PC-9 (cell line): ENCODE results near the gene UNC5B. TPM values are rescaled to one million over a fixed set of nuclear protein-coding genes. Genes with fewer than 3 reads are reported as not detected.

Experiments
- BruUV-seq: library from RNA; stranded (reverse); fragments of 400-500 nt; replicated peaks from 2 replicates; lab custom pipeline; 2021; lab: Mats Ljungman, UMichigan
- CTCF ChIA-PET: fragments of 300-600 bp; sonication (Branson Sonifier 250); formaldehyde crosslinking; loops from one replicate; lab custom pipeline; 2022; ENCODE audit warnings: antibody characterized with exemption; lab: Charles Lee
- POLR2A ChIA-PET: fragments of 300-600 bp; sonication (Branson Sonifier 250); formaldehyde crosslinking; loops from one replicate; lab custom pipeline; 2022; ENCODE audit warnings: antibody characterized with exemption; ENCODE audit not compliant: unreplicated experiment; lab: Charles Lee
- DNase-seq, 2 experiments: peaks; one replicate each; pipeline versions ENCODE4 v3.0.0 to v3.0.0-alpha.2; 2015 to 2022; ENCODE audit warnings: mixed read lengths in 1 of 2
- H2AFZ ChIP-seq: fragments of 200-600 bp; sonication (generic); 2 replicates; pipeline ENCODE4 v1.8.1; 2017; ENCODE audit warnings: antibody characterized with exemption
- H3F3A ChIP-seq: fragments of 200-600 bp; sonication (generic); 2 replicates; pipeline ENCODE4 v1.8.1; 2017; ENCODE audit warnings: antibody characterized with exemption, mild to moderate bottlenecking, low read depth; ENCODE audit not compliant: insufficient read depth
- H3K27ac ChIP-seq: fragments of 200-600 bp; sonication (generic); 2 replicates; pipeline ENCODE4 v1.6.1; 2016; ENCODE audit warnings: mixed run types
- H3K27me3 ChIP-seq: fragments of 200-600 bp; sonication (generic); 2 replicates; pipeline ENCODE4 v1.6.1; 2016; ENCODE audit warnings: low read depth, mixed run types; ENCODE audit not compliant: insufficient read depth
- H3K36me3 ChIP-seq: fragments of 200-600 bp; sonication (generic); 2 replicates; pipeline ENCODE4 v1.6.1; 2016; ENCODE audit warnings: low read depth, mixed run types
- H3K4me1 ChIP-seq: fragments of 200-600 bp; sonication (generic); replicated peaks from 2 replicates; pipeline ENCODE4 v1.6.1; 2016; ENCODE audit warnings: mixed run types; ENCODE audit not compliant: insufficient read depth
- H3K4me2 ChIP-seq: fragments of 200-600 bp; sonication (generic); 2 replicates; pipeline ENCODE4 v1.6.1; 2017; ENCODE audit warnings: mixed run types
- H3K4me3 ChIP-seq: fragments of 200-600 bp; sonication (generic); 2 replicates; pipeline ENCODE4 v1.6.1; 2016; ENCODE audit warnings: mixed run types
- H3K79me2 ChIP-seq: fragments of 200-600 bp; sonication (generic); 2 replicates; pipeline ENCODE4 v1.6.1; 2017; ENCODE audit warnings: low read depth, mixed run types
- H3K9me2 ChIP-seq: fragments of 200-600 bp; sonication (generic); 2 replicates; pipeline ENCODE4 v1.8.1; 2017; ENCODE audit warnings: mild to moderate bottlenecking; ENCODE audit not compliant: insufficient read depth
- H3K9me3 ChIP-seq: fragments of 200-600 bp; sonication (generic); 2 replicates; pipeline ENCODE4 v1.8.1; 2016; ENCODE audit warnings: low read depth; ENCODE audit not compliant: insufficient read depth
- H4K20me1 ChIP-seq: fragments of 200-600 bp; sonication (generic); 2 replicates; pipeline ENCODE4 v1.8.1; 2017; ENCODE audit not compliant: insufficient read depth
- EZH2 ChIP-seq: fragments of 200-600 bp; sonication (generic); IDR thresholded peaks from 2 replicates; pipeline ENCODE4 v1.8.0; 2017; ENCODE audit warnings: antibody characterized with exemption, low read depth
- intact Hi-C: fragments of 100-400 bp; cut with micrococcal nuclease; formaldehyde crosslinking; loops from one replicate; pipeline ENCODE4 v1.10.0; 2022; ENCODE audit not compliant: unreplicated experiment
- total RNA-seq: library from RNA; stranded (reverse); gene quantifications from 2 replicates; pipeline ENCODE4 v1.2.3, GENCODE V29; 2021
- TF ChIP-seq, protein P1 (sequence below): fragments of 200-600 bp; sonication (generic); conservative IDR thresholded peaks from 2 replicates; pipeline ENCODE4 v1.6.1; 2017; ENCODE audit warnings: mixed run types, antibody characterized with exemption, mild to moderate bottlenecking, moderate library complexity

Gene UNC5B
- total RNA-seq, 1 experiment from 2014 or later: 1.7 TPM

DNA sequence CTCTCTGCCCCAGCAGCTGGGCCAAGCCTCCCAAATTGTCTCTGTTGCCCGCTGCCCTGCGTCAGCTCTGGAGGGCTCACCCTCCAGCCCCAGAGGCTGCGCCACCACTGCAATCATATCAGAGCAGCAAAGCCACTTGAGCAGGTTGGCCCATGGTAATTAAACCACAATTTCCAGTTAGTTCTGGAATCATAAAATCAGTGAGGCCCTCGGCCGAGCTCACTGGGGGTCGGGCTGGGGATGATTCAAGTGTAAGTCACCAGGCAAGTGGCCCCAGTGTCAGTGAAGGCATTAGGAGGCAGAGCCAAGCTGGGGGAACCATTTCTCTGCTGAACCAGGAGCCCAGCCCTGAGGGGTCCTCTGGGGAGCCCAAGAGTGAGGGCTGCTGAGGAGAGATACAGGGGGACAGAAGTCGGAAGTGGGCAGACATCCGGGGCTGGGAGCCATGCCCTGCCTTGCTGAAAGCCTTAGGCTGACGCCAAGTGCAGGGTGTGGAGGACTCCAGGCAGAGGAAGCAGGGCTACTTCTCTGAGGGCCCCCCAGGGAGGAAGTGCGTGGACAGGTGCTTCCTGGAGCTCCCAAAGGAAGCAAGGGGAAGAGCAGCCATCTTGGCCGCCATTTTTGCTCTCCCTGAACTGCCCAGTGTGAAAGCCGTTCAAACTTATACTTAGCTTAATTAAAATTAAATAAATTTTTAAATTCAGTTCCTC, 77.2 kb downstream of the UNC5B start:
- Histone ChIP-seq H3K4me3 (no peak overlapping the region), H2AFZ (no peak overlapping the region), H4K20me1 (no peaks in the 10 kb centered on the region), H3K4me1 (no peaks in the 10 kb centered on the region), H3K9me3 (no peaks in the 10 kb centered on the region), H3K79me2 (no peaks in the 10 kb centered on the region), H3K27me3 (no peaks in the 10 kb centered on the region), H3K9me2 (no peaks in the 10 kb centered on the region), H3K4me2 (no peak overlapping the region), H3F3A (0 out of 2 replicates have a peak, but pooled peaks cover 6% of the 10 kb centered on the region), H3K36me3 (no peaks in the 10 kb centered on the region), H3K27ac (no peak overlapping the region)
- no TSS peak for BruUV-seq
- intact Hi-C loops: loop anchor here (5.0 to 10.0 kb wide), 2 partner anchors 735 to 827 kb away; no protein-coding TSS in a partner anchor
- POLR2A ChIA-PET: no interaction called here
- no peak for TF ChIP-seq EZH2
- TF ChIP-seq, protein P1, sequence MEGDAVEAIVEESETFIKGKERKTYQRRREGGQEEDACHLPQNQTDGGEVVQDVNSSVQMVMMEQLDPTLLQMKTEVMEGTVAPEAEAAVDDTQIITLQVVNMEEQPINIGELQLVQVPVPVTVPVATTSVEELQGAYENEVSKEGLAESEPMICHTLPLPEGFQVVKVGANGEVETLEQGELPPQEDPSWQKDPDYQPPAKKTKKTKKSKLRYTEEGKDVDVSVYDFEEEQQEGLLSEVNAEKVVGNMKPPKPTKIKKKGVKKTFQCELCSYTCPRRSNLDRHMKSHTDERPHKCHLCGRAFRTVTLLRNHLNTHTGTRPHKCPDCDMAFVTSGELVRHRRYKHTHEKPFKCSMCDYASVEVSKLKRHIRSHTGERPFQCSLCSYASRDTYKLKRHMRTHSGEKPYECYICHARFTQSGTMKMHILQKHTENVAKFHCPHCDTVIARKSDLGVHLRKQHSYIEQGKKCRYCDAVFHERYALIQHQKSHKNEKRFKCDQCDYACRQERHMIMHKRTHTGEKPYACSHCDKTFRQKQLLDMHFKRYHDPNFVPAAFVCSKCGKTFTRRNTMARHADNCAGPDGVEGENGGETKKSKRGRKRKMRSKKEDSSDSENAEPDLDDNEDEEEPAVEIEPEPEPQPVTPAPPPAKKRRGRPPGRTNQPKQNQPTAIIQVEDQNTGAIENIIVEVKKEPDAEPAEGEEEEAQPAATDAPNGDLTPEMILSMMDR: no peak
- DNase-seq: no peak
- CTCF ChIA-PET: no interaction called here

DNA sequence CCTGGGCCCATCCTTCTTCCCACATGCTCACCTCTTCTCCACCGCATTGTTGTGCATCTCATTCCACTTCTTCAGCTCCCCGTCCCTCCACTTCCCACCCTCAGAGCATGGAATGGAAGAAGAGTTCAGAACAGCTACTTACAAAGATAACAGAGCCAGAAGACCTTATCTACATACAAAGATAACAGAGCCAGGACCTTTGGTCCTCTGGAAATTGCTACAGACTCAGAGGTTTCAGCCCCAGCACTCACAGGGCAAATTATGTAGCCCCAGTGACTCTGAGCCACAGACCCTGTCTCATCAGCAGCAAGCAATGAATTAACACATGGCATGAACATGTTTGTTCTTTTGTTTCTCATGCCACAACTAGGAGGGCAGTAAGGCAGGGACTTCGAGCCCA, 78.0 kb downstream of the UNC5B start:
- ChIA-PET CTCF (interaction anchor here (0.6 kb wide), 1 partner anchor 759 kb away, joined by 3 read pairs; no protein-coding TSS in a partner anchor), POLR2A (no interaction called here)
- Histone ChIP-seq H4K20me1 (no peaks in the 10 kb centered on the region), H2AFZ (no peak overlapping the region), H3K36me3 (no peaks in the 10 kb centered on the region), H3K27me3 (no peaks in the 10 kb centered on the region), H3K9me3 (no peaks in the 10 kb centered on the region), H3F3A (0 out of 2 replicates have a peak, but pooled peaks cover 6% of the 10 kb centered on the region), H3K9me2 (no peaks in the 10 kb centered on the region), H3K4me3 (no peak overlapping the region), H3K4me2 (no peak overlapping the region), H3K27ac (no peak overlapping the region), H3K4me1 (no peaks in the 10 kb centered on the region), H3K79me2 (no peaks in the 10 kb centered on the region)
- no TSS peak for BruUV-seq
- TF ChIP-seq EZH2: no peak
- DNase-seq: no peak
- intact Hi-C loops: no loop called here

- intact Hi-C loops: no loop called here
These were observed 78.6 kb downstream of the UNC5B start for GRCh38 chr10:71290806-71291527.

More at GRCh38 chr10:71290806-71291527, 78.6 kb downstream of the UNC5B start:
- Histone ChIP-seq H3K36me3 (no peaks in the 10 kb centered on the region), H3K27ac (no peak overlapping the region), H3K4me2 (no peak overlapping the region), H3K27me3 (no peaks in the 10 kb centered on the region), H3K9me2 (no peaks in the 10 kb centered on the region), H4K20me1 (no peaks in the 10 kb centered on the region), H3K9me3 (no peaks in the 10 kb centered on the region), H2AFZ (no peak overlapping the region), H3F3A (0 out of 2 replicates have a peak, but pooled peaks cover 6% of the 10 kb centered on the region), H3K4me3 (no peak overlapping the region), H3K79me2 (no peaks in the 10 kb centered on the region), H3K4me1 (no peaks in the 10 kb centered on the region)
- BruUV-seq: no TSS peak
- POLR2A ChIA-PET: no interaction called here
- CTCF ChIA-PET: no interaction called here
- no peak for TF ChIP-seq EZH2
- TF ChIP-seq, protein P1: no peak
- no peak for DNase-seq
